Mesothelial cell of epicardium (in vitro differentiated cells): Measurements from ENCODE around the gene MMP24OS. TPM values are rescaled to one million over a fixed set of nuclear protein-coding genes. Genes with fewer than 3 reads are reported as not detected.

Experiments used
- DNase-seq, 2 experiments: peaks; one replicate each; pipeline ENCODE4 v3.0.0; 2021; ENCODE audit warnings: low spot score in 2 of 2; ENCODE audit not compliant: unreplicated experiment in 2 of 2
- H3K27ac Mint-ChIP-seq: 2 replicates; pipeline ENCODE4 v1.8.0; 2021; ENCODE audit warnings: mixed read lengths
- H3K27me3 Mint-ChIP-seq: 2 replicates; pipeline ENCODE4 v1.8.0; 2021; ENCODE audit warnings: low read depth, mixed read lengths
- H3K36me3 Mint-ChIP-seq: 2 replicates; pipeline ENCODE4 v1.8.0; 2021; ENCODE audit warnings: mixed read lengths
- H3K4me1 Mint-ChIP-seq: 2 replicates; pipeline ENCODE4 v1.8.0; 2021; ENCODE audit warnings: mixed read lengths
- H3K4me3 Mint-ChIP-seq: 2 replicates; pipeline ENCODE4 v1.8.0; 2021; ENCODE audit warnings: mild to moderate bottlenecking, moderate library complexity, mixed read lengths
- H3K9me3 Mint-ChIP-seq: 2 replicates; pipeline ENCODE4 v1.8.0; 2021; ENCODE audit warnings: mixed read lengths
- total RNA-seq: library from RNA; stranded (reverse); gene quantifications from 3 replicates; pipeline ENCODE4 v1.2.1, GENCODE V29; 2021
- TF ChIP-seq, protein P1 (sequence below): fragments of 200-600 bp; sonication (generic); IDR thresholded peaks from one replicate; pipeline ENCODE4 v1.5.0; 2021; ENCODE audit warnings: antibody characterized with exemption; ENCODE audit not compliant: unreplicated experiment

The MMP24OS gene
- total RNA-seq, 1 donor from 2014 or later = 66.1 TPM

DNA sequence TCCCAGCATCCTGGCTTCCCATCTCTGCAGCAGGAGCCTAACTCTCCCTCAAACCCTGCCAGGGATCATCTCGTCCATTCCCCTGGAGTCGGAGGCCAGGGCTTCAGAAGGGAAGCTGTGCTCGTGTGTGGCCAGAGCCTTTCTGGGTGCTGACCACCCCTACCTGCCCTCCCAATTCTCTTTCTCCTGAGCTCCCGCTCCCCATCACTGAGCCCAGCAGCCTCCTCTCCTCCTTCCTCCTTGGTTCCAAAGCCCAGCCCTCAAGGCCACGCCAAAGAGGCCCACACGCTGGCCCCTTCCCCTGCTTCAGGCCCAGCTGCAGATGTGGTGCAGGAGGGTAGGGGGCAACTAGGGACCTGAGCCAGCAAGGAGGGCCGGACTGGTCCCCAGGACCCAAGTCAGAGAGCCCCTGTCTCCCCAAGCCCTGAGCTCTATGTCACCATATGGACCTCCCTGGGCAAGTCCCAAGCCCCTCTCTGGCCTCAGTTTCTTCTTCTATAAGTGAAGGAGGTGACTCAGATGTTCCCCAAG, 13.0 kb upstream of the MMP24OS start:
- no peak for DNase-seq
- TF ChIP-seq, protein P1, sequence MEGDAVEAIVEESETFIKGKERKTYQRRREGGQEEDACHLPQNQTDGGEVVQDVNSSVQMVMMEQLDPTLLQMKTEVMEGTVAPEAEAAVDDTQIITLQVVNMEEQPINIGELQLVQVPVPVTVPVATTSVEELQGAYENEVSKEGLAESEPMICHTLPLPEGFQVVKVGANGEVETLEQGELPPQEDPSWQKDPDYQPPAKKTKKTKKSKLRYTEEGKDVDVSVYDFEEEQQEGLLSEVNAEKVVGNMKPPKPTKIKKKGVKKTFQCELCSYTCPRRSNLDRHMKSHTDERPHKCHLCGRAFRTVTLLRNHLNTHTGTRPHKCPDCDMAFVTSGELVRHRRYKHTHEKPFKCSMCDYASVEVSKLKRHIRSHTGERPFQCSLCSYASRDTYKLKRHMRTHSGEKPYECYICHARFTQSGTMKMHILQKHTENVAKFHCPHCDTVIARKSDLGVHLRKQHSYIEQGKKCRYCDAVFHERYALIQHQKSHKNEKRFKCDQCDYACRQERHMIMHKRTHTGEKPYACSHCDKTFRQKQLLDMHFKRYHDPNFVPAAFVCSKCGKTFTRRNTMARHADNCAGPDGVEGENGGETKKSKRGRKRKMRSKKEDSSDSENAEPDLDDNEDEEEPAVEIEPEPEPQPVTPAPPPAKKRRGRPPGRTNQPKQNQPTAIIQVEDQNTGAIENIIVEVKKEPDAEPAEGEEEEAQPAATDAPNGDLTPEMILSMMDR = no peak
- no peak overlapping the region for H3K27ac Mint-ChIP-seq
- H3K4me3 Mint-ChIP-seq = no peak overlapping the region
- H3K9me3 Mint-ChIP-seq = no peaks in the 10 kb centered on the region
- H3K36me3 Mint-ChIP-seq = no peaks in the 10 kb centered on the region
- peaks cover 5% of the 10 kb centered on the region for H3K27me3 Mint-ChIP-seq
- peaks cover 1% of the 10 kb centered on the region for H3K4me1 Mint-ChIP-seq

DNA sequence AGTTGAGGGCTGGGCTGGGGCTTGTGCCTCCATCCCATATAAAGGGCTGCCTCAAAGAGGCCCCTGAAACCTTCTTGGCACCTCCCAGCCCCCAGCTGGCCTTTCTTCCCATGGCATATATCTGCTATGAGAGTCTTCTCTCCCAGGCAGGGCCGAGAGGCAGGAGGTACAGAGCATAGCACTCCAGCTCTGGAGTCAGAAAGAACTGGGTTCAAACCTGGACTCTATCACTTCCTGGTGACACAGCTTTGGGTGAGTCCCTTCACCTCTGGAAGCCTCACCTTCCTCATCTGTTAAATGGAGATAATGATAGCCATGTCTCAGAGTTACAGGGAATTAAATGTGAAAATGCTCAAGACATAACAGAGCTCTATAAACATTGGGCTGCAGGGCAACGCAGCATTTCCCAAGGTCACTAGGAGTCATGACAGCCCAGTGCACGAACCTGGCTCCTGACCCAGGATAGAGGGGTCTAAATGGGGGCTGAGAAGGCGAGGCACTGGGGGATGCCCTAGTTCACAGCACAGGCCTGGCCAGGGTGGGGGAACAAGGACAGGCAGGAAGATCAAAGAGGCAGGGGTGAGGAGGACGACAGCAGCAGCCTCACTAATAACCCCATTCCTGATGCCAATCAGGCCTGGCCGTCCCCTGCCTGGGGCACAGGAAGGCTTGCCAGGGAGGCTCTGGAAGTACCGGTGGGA, 12.4 kb upstream of the MMP24OS start:
- peaks cover 7% of the 10 kb centered on the region for H3K4me1 Mint-ChIP-seq
- no peak overlapping the region for H3K27ac Mint-ChIP-seq
- H3K36me3 Mint-ChIP-seq = no peaks in the 10 kb centered on the region
- DNase-seq = no peak
- H3K27me3 Mint-ChIP-seq = peaks cover 5% of the 10 kb centered on the region
- no peak overlapping the region for H3K4me3 Mint-ChIP-seq
- TF ChIP-seq, protein P1 = no peak
- no peaks in the 10 kb centered on the region for H3K9me3 Mint-ChIP-seq

DNA sequence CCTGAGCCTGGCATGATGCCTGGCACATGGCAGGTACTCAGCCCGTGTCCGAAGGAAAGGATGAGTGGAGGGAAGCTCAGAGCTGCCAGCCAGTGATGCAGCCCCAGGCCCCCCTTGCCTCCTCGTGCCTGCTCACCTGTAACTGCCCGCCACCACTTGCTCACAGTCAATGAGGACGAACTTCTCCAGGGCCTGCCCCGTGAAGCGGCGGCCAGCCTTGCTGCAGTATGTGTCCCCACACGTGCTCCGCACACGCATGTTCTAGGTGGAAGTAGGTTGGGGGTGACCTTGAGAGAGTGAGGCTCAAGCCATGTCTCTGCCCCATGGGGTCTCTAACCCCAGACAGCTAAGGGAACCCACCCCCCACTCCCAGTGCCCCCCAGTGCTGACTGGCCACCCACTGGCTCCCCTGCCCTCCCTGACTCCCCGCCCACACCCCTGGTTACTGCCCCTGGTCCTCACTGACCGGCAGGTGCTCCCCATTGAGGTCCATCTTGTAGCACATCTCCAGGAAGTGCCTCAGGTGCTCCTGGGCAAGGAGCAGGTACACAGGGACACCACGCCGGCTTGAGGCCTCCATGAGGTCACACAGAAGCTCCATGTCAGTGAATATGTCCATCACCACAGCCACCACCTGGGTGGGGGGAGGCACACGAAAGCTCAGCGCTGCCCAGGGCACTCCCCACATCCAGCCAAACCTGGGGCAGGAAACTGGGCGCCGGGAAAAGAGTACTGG, 10.6 kb upstream of the MMP24OS start:
- H3K4me1 Mint-ChIP-seq = peaks cover 19% of the 10 kb centered on the region
- H3K27me3 Mint-ChIP-seq = peaks cover under 1% of the 10 kb centered on the region
- TF ChIP-seq, protein P1 = no peak
- no peaks in the 10 kb centered on the region for H3K36me3 Mint-ChIP-seq
- H3K9me3 Mint-ChIP-seq = no peaks in the 10 kb centered on the region
- no peak for DNase-seq
- H3K4me3 Mint-ChIP-seq = no peak overlapping the region
- no peak overlapping the region for H3K27ac Mint-ChIP-seq

DNA sequence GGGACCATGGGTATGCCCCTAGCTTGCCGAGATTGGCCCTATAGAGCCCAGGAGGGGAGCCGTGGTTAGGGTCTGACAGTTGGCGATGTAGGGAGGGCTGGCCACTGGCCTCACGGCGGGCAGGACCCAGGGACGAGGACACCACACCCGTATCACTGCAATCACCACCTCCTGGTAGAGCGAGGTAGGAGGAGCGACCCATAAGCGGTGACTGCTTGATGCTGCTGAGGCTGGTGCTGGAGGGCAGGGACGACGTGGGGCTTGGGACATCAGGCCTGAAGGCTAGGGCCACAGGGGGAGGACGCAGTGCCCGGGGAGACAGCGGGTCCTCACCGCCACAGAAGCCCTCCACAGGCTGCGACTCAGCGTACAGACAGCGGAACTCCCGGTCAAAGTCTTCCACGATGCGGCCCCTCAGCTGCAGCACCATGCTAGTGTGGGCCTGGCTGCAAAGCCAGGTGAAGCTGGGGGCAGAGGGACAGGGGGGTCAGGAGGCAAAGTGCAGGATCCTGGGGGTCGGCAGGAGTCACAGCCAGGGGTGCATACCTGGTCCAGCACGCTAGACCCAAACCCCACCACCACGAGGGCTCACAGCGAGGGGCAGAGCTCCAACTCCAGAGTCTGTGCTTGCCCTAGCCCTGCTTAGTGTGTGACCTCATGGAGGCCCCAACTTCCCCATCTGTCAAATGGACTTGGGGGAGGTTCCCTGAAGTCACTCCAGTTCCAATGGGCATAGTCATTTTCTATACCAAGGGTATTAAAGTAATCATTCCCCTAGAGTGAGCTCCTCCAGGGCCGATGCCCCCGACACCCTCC, 9.8 kb upstream of the MMP24OS start:
- no peaks in the 10 kb centered on the region for H3K36me3 Mint-ChIP-seq
- no peak overlapping the region for H3K4me3 Mint-ChIP-seq
- no peak overlapping the region for H3K27ac Mint-ChIP-seq
- no peak for DNase-seq
- TF ChIP-seq, protein P1 = no peak
- H3K4me1 Mint-ChIP-seq = peaks cover 23% of the 10 kb centered on the region
- H3K9me3 Mint-ChIP-seq = no peaks in the 10 kb centered on the region
- no peaks in the 10 kb centered on the region for H3K27me3 Mint-ChIP-seq

DNA sequence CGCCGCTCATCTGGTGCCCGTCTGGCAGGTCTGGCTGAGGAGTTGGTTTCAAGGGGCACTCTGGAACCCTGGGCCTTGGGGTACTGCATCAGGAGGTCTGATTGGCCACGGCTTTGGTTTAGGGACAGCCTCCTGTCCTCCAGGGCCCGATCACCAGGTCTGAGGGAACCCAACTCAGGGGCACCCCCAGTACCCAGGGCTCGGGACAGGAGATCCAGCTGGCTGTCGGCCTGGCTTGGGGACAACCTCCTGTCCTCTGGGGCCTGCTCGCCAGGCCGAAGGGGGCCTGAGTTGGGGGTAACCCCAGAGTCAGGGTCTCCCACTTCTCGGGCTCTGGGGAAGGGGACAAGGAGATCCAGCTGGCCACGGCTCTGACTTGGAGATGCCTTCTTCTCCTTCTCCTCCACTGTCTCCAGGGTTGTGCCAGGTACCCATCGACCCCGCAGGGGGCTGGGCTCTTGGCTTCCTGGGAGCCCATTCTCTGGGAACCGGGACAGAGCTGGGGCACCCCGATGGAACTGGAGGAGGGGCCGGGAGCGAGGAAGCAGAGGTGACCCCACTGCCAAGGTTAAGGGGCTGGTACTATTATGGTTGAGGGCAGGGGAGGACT, 9.1 kb upstream of the MMP24OS start:
- Mint-ChIP-seq H3K4me3 (no peak overlapping the region), H3K36me3 (peaks cover 4% of the 10 kb centered on the region)
- DNase-seq = no peak

More for the DNA sequence above, 9.1 kb upstream of the MMP24OS start:
- Mint-ChIP-seq H3K4me1 (peaks cover 23% of the 10 kb centered on the region), H3K27me3 (no peaks in the 10 kb centered on the region), H3K27ac (no peak overlapping the region), H3K9me3 (no peaks in the 10 kb centered on the region)
- TF ChIP-seq, protein P1 = no peak
